Activated B cell treated with CpG ODN at 0.5 μM for 24 hours (primary cell): ENCODE results near the gene ATP8B4. TPM values are rescaled to one million over a fixed set of nuclear protein-coding genes. Genes with fewer than 3 reads are reported as not detected.

ENCODE experiments used
- ATAC-seq: fragments of 200-7000 bp; cut with Tn5 transposase; one replicate; pipeline ENCODE4 v1.10.0; 2021; ENCODE audit warnings: low read depth, mild to moderate bottlenecking, moderate library complexity
- CTCF ChIA-PET: fragments of 350-600 bp; sonication (Branson Sonifier 250); formaldehyde crosslinking; loops from one replicate; lab custom pipeline; 2021; ENCODE audit warnings: antibody characterized with exemption; lab: Charles Lee
- POLR2A ChIA-PET: fragments of 350-600 bp; sonication (Branson Sonifier 250); formaldehyde crosslinking; loops from one replicate; lab custom pipeline; 2021; ENCODE audit warnings: antibody characterized with exemption; lab: Charles Lee
- DNase-seq: peaks from one replicate; pipeline ENCODE4 v3.0.0; 2022
- H3K27ac Mint-ChIP-seq: one replicate; pipeline ENCODE4 v1.8.0; 2020; ENCODE audit warnings: mixed read lengths
- H3K27me3 Mint-ChIP-seq: one replicate; pipeline ENCODE4 v1.8.0; 2021; ENCODE audit warnings: mixed read lengths
- H3K36me3 Mint-ChIP-seq: one replicate; pipeline ENCODE4 v1.8.0; 2021; ENCODE audit warnings: low read depth, mixed read lengths
- H3K4me1 Mint-ChIP-seq: one replicate; pipeline ENCODE4 v1.8.0; 2021; ENCODE audit warnings: mixed read lengths
- H3K4me3 Mint-ChIP-seq: one replicate; pipeline ENCODE4 v1.8.0; 2020; ENCODE audit warnings: mild to moderate bottlenecking, mixed read lengths
- H3K9me3 Mint-ChIP-seq: one replicate; pipeline ENCODE4 v1.8.0; 2020; ENCODE audit warnings: mixed read lengths
- CTCF ChIP-seq: fragments of 200-600 bp; IDR thresholded peaks from one replicate; pipeline ENCODE4 v1.8.0; 2022; ENCODE audit warnings: antibody characterized with exemption, mild to moderate bottlenecking
- intact Hi-C: fragments of 100-400 bp; cut with micrococcal nuclease; formaldehyde crosslinking; loops from one replicate; pipeline ENCODE4 v1.15.1; 2024
- total RNA-seq: library from RNA; stranded (reverse); gene quantifications from 2 replicates; pipeline ENCODE4 v1.2.3, GENCODE V29; 2022

Gene ATP8B4
- total RNA-seq, 1 donor from 2014 or later, result 0.86 TPM

GRCh38 chr15:49900006-49900902, 218.8 kb downstream of the ATP8B4 start:
- Mint-ChIP-seq H3K4me1 (no peaks in the 10 kb centered on the region), H3K4me3 (no peak overlapping the region), H3K27ac (no peak overlapping the region), H3K9me3 (no peaks in the 10 kb centered on the region), H3K36me3 (no peaks in the 10 kb centered on the region), H3K27me3 (no peaks in the 10 kb centered on the region)
- no peak for TF ChIP-seq CTCF
- ChIA-PET POLR2A (no interaction called here), CTCF (no interaction called here)
- intact Hi-C loops, result no loop called here
- DNase-seq (no peak), ATAC-seq (no peak)

GRCh38 chr15:49898575-49899283, 220.3 kb downstream of the ATP8B4 start:
- CTCF ChIA-PET, result no interaction called here
- POLR2A ChIA-PET, result no interaction called here
- intact Hi-C loops, result no loop called here
- Mint-ChIP-seq H3K27ac (no peak overlapping the region), H3K4me1 (no peaks in the 10 kb centered on the region), H3K36me3 (no peaks in the 10 kb centered on the region), H3K27me3 (no peaks in the 10 kb centered on the region), H3K4me3 (no peak overlapping the region), H3K9me3 (no peaks in the 10 kb centered on the region)
- no peak for ATAC-seq
- no peak for TF ChIP-seq CTCF
- no peak for DNase-seq

DNA sequence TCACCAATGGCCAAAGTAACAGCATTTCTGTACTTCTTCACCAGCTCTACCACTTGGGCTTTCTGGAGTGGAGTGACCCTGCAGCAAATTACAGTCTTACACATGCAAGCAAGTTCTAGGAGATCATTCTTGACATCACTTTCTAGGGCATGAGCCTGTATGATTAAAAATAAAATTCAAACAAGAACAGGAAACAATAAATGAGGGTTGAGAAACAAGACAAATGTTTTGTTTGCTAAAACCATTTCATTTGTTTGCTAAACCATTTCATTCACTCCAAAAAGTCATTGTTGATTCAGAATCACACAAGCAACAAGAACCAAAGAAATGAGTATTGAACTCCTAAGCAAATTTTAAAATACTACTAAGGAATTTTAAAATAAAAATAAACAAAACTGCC, 220.9 kb downstream of the ATP8B4 start:
- DNase-seq (no peak), ATAC-seq (no peak)
- intact Hi-C loops, result no loop called here
- ChIA-PET POLR2A (no interaction called here), CTCF (no interaction called here)
- Mint-ChIP-seq H3K27me3 (no peaks in the 10 kb centered on the region), H3K4me1 (no peaks in the 10 kb centered on the region), H3K4me3 (no peak overlapping the region), H3K27ac (no peak overlapping the region), H3K9me3 (no peaks in the 10 kb centered on the region), H3K36me3 (no peaks in the 10 kb centered on the region)
- no peak for TF ChIP-seq CTCF

GRCh38 chr15:49895347-49896223, 223.4 kb downstream of the ATP8B4 start:
- POLR2A ChIA-PET, result no interaction called here
- ATAC-seq (no peak), DNase-seq (no peak)
- CTCF ChIA-PET, result no interaction called here
- H3K27me3 Mint-ChIP-seq, result no peaks in the 10 kb centered on the region
- no peaks in the 10 kb centered on the region for H3K4me1 Mint-ChIP-seq
- H3K4me3 Mint-ChIP-seq, result no peak overlapping the region
- no peaks in the 10 kb centered on the region for H3K9me3 Mint-ChIP-seq
- TF ChIP-seq CTCF, result no peak
- H3K36me3 Mint-ChIP-seq, result no peaks in the 10 kb centered on the region
- H3K27ac Mint-ChIP-seq, result no peak overlapping the region
- intact Hi-C loops, result no loop called here
